Fibroblast of lung (primary cell): ENCODE measurements around the gene BTBD9. TPM values are rescaled to one million over a fixed set of nuclear protein-coding genes. Genes with fewer than 3 reads are reported as not detected.

Experiments
- DNase-seq, 2 donors: peaks; one replicate each; pipeline versions ENCODE4 v3.0.0 to v3.0.0-alpha.2; 2010; ENCODE audit warnings: low read depth in 2 of 2
- H2AFZ ChIP-seq: 2 replicates; pipeline ENCODE4 v1.5.1; 2012; ENCODE audit warnings: low read length, control low read depth, inconsistent platforms
- H3K27ac ChIP-seq: 2 replicates; pipeline ENCODE4 v1.5.1; 2011; ENCODE audit warnings: low read length, control low read depth; ENCODE audit not compliant: insufficient read depth
- H3K27me3 ChIP-seq: 2 replicates; pipeline ENCODE4 v1.5.1; 2011; ENCODE audit warnings: mild to moderate bottlenecking, low read length; ENCODE audit not compliant: control insufficient read depth, insufficient read depth
- H3K36me3 ChIP-seq: 2 replicates; pipeline ENCODE4 v1.5.1; 2011; ENCODE audit warnings: low read length; ENCODE audit not compliant: control insufficient read depth, insufficient read depth
- H3K4me1 ChIP-seq: 2 replicates; pipeline ENCODE4 v1.5.1; 2011; ENCODE audit warnings: low read length; ENCODE audit not compliant: control insufficient read depth, insufficient read depth; ENCODE audit errors: extremely low read depth
- H3K4me2 ChIP-seq: 2 replicates; pipeline ENCODE4 v1.5.1; 2011; ENCODE audit warnings: low read length, control low read depth; ENCODE audit not compliant: insufficient read depth; ENCODE audit errors: extremely low read depth
- H3K4me3 ChIP-seq, 4 experiments: fragments of 200-600 bp in 1 of 4; sonication (generic) in 1 of 4; replicated peaks in 1 of 4; 2 replicates each; pipeline ENCODE4 v1.5.1; 2011 to 2016; ENCODE audit warnings: low read length in 4 of 4, low read depth in 3 of 4, mild to moderate bottlenecking in 3 of 4, control low read depth in 2 of 4, inconsistent platforms in 1 of 4, mixed read lengths in 1 of 4; ENCODE audit not compliant: insufficient read depth in 1 of 4; ENCODE audit errors: control extremely low read depth in 1 of 4
- H3K79me2 ChIP-seq: 2 replicates; pipeline ENCODE4 v1.5.1; 2012; ENCODE audit warnings: mild to moderate bottlenecking, low read length, inconsistent platforms; ENCODE audit not compliant: control insufficient read depth, insufficient read depth
- H3K9ac ChIP-seq: 2 replicates; pipeline ENCODE4 v1.5.1; 2011; ENCODE audit warnings: mild to moderate bottlenecking, low read length, control low read depth; ENCODE audit not compliant: insufficient read depth
- H3K9me3 ChIP-seq: 2 replicates; pipeline ENCODE4 v1.5.1; 2012; ENCODE audit warnings: low read depth, low read length; ENCODE audit not compliant: control insufficient read depth, insufficient read depth
- H4K20me1 ChIP-seq: 2 replicates; pipeline ENCODE4 v1.5.1; 2011; ENCODE audit warnings: low read length; ENCODE audit not compliant: control insufficient read depth, insufficient read depth; ENCODE audit errors: extremely low read depth
- CTCF ChIP-seq, 2 donors: IDR thresholded peaks in 1 of 2; conservative IDR thresholded peaks in 1 of 2; 1 replicate in 1 of 2; 2 replicates in 1 of 2; pipeline ENCODE4 v1.5.1; 2011 to 2012; ENCODE audit warnings: low read length in 2 of 2, control low read depth in 1 of 2, inconsistent platforms in 1 of 2, low read depth in 1 of 2, mild to moderate bottlenecking in 1 of 2
- EZH2 ChIP-seq: IDR thresholded peaks from 2 replicates; pipeline ENCODE4 v1.5.1; 2012; ENCODE audit warnings: low read length, control low read depth, mild to moderate bottlenecking; ENCODE audit errors: missing control alignments
- polyA plus RNA-seq, 2 donors: library from polyadenylated mRNA; depleted of rRNA in 1 of 2; stranded (reverse) in 1 of 2; unstranded in 1 of 2; fragments of >200 nt; gene quantifications; 2 replicates each; pipeline ENCODE4 v1.2.1, GENCODE V29; 2011 to 2012; ENCODE audit warnings: missing spikeins in 1 of 2
- total RNA-seq: library from RNA; depleted of rRNA; stranded (reverse); fragments of >200 nt; gene quantifications from 2 replicates; pipeline ENCODE4 v1.2.1, GENCODE V29; 2014

BTBD9 gene
- total and polyA plus RNA-seq, 2 donors (not counting 1 experiment from before 2014, with no cell fraction given): 7.7 to 13.4 TPM

- Histone ChIP-seq H3K9ac (no peak overlapping the region), H3K36me3 (no peaks in the 10 kb centered on the region), H3K79me2 (no peaks in the 10 kb centered on the region), H3K27me3 (no peaks in the 10 kb centered on the region), H4K20me1 (no peaks in the 10 kb centered on the region), H3K9me3 (no peaks in the 10 kb centered on the region), H3K4me3 (no peak overlapping the region), H3K27ac (no peak overlapping the region), H3K4me1 (no peaks in the 10 kb centered on the region), H2AFZ (no peak overlapping the region), H3K4me2 (no peak overlapping the region)
- no peak for DNase-seq
- TF ChIP-seq EZH2 (no peak), CTCF (conservative IDR thresholded peaks at IDR 0.05 in 1 of 2, IDR thresholded peaks at IDR 0.05 in 1 of 2; ENCODE audit: low read depth in 1 of 2, low read length in 2 of 2) (no peak)
Measured at GRCh38 chr6:38188677-38189335, 450.9 kb downstream of the BTBD9 start.

GRCh38 chr6:38187811-38188590 is 451.7 kb downstream of the BTBD9 start:
- Histone ChIP-seq H3K9me3 (no peaks in the 10 kb centered on the region), H3K4me1 (no peaks in the 10 kb centered on the region), H3K79me2 (no peaks in the 10 kb centered on the region), H3K27ac (no peak overlapping the region), H3K4me3 (no peak overlapping the region), H3K36me3 (no peaks in the 10 kb centered on the region), H3K9ac (no peak overlapping the region), H3K4me2 (no peak overlapping the region), H2AFZ (no peak overlapping the region), H4K20me1 (no peaks in the 10 kb centered on the region), H3K27me3 (no peaks in the 10 kb centered on the region)
- TF ChIP-seq CTCF (conservative IDR thresholded peaks at IDR 0.05 in 1 of 2, IDR thresholded peaks at IDR 0.05 in 1 of 2; ENCODE audit: low read depth in 1 of 2, low read length in 2 of 2): no peak
- no peak for TF ChIP-seq EZH2
- DNase-seq: no peak

- Histone ChIP-seq H3K27ac (no peak overlapping the region), H3K36me3 (no peaks in the 10 kb centered on the region), H3K9ac (no peak overlapping the region), H3K4me2 (no peak overlapping the region), H3K27me3 (no peaks in the 10 kb centered on the region), H3K4me1 (no peaks in the 10 kb centered on the region), H3K79me2 (no peaks in the 10 kb centered on the region), H4K20me1 (no peaks in the 10 kb centered on the region), H2AFZ (no peak overlapping the region), H3K4me3 (no peak overlapping the region), H3K9me3 (no peaks in the 10 kb centered on the region)
- DNase-seq: no peak
- TF ChIP-seq CTCF (conservative IDR thresholded peaks at IDR 0.05 in 1 of 2, IDR thresholded peaks at IDR 0.05 in 1 of 2; ENCODE audit: low read depth in 1 of 2, low read length in 2 of 2): no peak
- TF ChIP-seq EZH2: no peak
Measured at GRCh38 chr6:38187325-38187724, 452.4 kb downstream of the BTBD9 start.
